AG04450 (cell line): ENCODE data around the gene DTX3. TPM values are rescaled to one million over a fixed set of nuclear protein-coding genes. Genes with fewer than 3 reads are reported as not detected.

Source experiments
- CTCF ChIA-PET: fragments of 300-600, 350-600 bp; formaldehyde crosslinking; extraction: SDS; loops from one replicate; lab custom pipeline; 2022; ENCODE audit warnings: antibody characterized with exemption, inconsistent platforms; lab: Charles Lee
- POLR2A ChIA-PET: fragments of 350-600 bp; formaldehyde crosslinking; extraction: SDS; loops from one replicate; lab custom pipeline; 2021; ENCODE audit warnings: antibody characterized with exemption, inconsistent platforms; lab: Yijun Ruan, JAX
- DNase-seq: peaks from one replicate; pipeline ENCODE4 v3.0.0-alpha.2; 2011; ENCODE audit warnings: low read depth, low spot score
- H3K27ac ChIP-seq: one replicate; pipeline ENCODE4 v1.5.1; 2012; ENCODE audit warnings: low read depth, low read length, control low read depth
- H3K27me3 ChIP-seq: one replicate; pipeline ENCODE4 v1.6.0; 2012; ENCODE audit warnings: low read length; ENCODE audit not compliant: control insufficient read depth, insufficient read depth
- H3K4me3 ChIP-seq: 2 replicates; pipeline ENCODE4 v1.5.1; 2011; ENCODE audit warnings: mild to moderate bottlenecking, low read depth, low read length, control low read depth
- H3K9me3 ChIP-seq: 2 replicates; pipeline ENCODE4 v1.5.1; 2012; ENCODE audit warnings: low read length; ENCODE audit not compliant: control insufficient read depth, insufficient read depth
- polyA plus RNA-seq: library from polyadenylated mRNA; depleted of rRNA; stranded (reverse); fragments of >200 nt; gene quantifications from 2 replicates; pipeline ENCODE4 v1.2.3, GENCODE V29; 2011
- TF ChIP-seq, protein P1 (sequence below): IDR thresholded peaks from 2 replicates; pipeline ENCODE4 v1.5.1; 2011; ENCODE audit warnings: low read depth, low read length, control low read depth, inconsistent platforms

Gene DTX3
- polyA plus RNA-seq, 1 experiment, result 24.8 TPM

DNA sequence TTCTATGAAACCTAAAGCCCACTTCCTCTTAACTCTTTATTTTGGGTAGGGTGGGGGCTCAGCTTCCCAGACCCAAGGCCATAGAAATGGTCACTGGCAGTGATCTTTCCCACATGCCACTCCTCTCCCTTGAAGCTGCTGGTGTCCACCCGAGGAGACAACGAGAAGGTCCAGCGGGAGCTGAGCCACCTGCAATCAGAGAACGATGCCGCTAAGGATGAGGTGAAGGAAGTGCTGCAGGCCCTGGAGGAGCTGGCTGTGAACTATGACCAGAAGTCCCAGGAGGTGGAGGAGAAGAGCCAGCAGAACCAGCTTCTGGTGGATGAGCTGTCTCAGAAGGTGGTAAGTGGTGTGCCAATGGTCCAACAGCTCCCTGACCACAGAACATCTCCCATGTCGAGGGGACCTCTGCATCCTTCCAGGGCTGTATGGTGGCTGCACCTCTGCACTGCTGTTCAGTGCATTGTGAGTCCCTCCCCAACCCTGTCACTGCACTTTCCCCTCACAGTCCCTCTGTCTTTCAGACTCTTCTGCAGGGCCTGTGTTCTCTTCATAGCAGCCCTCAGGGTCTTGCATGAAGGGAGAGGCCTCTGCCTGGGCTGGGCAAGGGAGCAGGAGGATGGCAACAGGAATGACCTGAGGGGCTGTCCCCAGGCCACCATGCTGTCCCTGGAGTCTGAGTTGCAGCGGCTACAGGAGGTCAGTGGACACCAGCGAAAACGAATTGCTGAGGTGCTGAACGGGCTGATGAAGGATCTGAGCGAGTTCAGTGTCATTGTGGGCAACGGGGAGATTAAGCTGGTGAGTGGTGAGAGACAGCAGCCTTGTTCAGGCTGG lies 32.5 kb upstream of the DTX3 start:
- ChIA-PET POLR2A (no interaction called here), CTCF (interaction anchor here (0.7 to 6.5 kb wide), 2 partner anchors 11 to 50 kb away, joined by 5 to 61 read pairs; no protein-coding TSS in a partner anchor)
- no peak overlapping the region for H3K4me3 ChIP-seq
- no peak overlapping the region for H3K27ac ChIP-seq
- TF ChIP-seq, protein P1, sequence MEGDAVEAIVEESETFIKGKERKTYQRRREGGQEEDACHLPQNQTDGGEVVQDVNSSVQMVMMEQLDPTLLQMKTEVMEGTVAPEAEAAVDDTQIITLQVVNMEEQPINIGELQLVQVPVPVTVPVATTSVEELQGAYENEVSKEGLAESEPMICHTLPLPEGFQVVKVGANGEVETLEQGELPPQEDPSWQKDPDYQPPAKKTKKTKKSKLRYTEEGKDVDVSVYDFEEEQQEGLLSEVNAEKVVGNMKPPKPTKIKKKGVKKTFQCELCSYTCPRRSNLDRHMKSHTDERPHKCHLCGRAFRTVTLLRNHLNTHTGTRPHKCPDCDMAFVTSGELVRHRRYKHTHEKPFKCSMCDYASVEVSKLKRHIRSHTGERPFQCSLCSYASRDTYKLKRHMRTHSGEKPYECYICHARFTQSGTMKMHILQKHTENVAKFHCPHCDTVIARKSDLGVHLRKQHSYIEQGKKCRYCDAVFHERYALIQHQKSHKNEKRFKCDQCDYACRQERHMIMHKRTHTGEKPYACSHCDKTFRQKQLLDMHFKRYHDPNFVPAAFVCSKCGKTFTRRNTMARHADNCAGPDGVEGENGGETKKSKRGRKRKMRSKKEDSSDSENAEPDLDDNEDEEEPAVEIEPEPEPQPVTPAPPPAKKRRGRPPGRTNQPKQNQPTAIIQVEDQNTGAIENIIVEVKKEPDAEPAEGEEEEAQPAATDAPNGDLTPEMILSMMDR, result no peak
- no peaks in the 10 kb centered on the region; the same call in 1 of the 2 replicates for H3K9me3 ChIP-seq
- no peak for DNase-seq
- peaks cover 24% of the 10 kb centered on the region for H3K27me3 ChIP-seq

DNA sequence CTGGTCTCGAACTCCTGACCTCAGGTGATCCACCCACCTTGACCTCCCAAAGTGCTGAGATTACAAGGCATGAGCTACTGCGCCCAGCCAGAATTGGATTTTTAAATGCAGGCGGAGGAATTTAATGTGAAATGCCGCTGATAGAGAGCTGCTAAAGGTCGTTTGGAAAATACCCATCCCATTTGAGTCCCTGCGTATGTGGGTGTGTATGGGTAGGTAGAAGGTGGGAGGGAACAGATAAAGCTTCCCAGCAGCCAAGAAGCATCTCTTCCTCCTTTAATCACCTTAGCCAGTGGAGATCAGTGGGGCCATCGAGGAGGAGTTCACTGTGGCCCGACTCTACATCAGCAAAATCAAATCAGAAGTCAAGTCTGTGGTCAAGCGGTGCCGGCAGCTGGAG lies 29.8 kb upstream of the DTX3 start:
- no peak overlapping the region for H3K4me3 ChIP-seq
- CTCF ChIA-PET, result interaction anchor here (1.2 to 6.5 kb wide), 3 partner anchors 8 to 58 kb away, joined by 3 to 61 read pairs (median 3); partner anchors contain the start of gene B4GALNT1
- H3K27me3 ChIP-seq, result peaks cover 22% of the 10 kb centered on the region
- H3K9me3 ChIP-seq, result no peaks in the 10 kb centered on the region; the same call in 1 of the 2 replicates
- H3K27ac ChIP-seq, result no peak overlapping the region
- TF ChIP-seq, protein P1, result no peak
- no peak for DNase-seq
- POLR2A ChIA-PET, result no interaction called here

DNA sequence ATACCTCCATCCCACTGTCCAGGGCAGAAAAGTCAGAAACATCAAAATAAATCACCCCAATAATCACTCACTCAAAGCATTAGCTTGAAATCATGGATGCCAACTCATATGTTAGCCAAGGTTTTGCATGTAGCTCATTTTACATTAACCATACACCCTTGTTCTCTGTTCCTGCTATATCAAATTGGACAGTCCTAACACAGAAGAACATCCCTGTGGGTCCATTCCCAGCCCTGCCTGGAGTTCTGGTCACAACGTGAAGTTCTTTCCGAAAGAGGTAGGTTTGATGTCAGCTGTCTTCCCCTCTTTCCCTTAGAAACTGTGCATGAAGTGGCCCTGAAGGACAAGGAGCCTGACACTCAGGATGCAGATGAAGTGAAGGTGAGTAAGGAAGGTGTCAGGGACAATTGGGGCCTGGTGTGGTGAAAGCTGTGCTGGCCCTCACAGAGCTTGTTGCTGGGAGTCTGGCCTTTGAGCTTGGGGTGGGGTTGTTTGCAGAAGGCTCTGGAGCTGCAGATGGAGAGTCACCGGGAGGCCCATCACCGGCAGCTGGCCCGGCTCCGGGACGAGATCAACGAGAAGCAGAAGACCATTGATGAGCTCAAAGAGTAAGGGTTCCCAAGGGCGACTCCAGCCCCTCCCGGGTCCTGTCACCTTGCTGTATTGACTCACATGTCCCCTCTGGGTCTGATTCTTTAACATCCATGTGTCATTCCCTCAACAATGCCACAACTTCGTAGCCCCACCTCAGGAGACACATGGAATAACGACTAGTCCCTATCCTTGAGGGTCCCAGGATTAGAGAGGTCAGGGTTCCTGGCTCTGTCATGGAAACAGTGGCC lies 28.6 kb upstream of the DTX3 start:
- Histone ChIP-seq H3K9me3 (no peaks in the 10 kb centered on the region), H3K27me3 (peaks cover 27% of the 10 kb centered on the region), H3K4me3 (no peak overlapping the region), H3K27ac (no peak overlapping the region)
- no peak for DNase-seq
- POLR2A ChIA-PET, result interaction anchor here (0.6 kb wide), 1 partner anchor 12 kb away, joined by 4 read pairs; no protein-coding TSS in a partner anchor
- TF ChIP-seq, protein P1, result no peak
- CTCF ChIA-PET, result interaction anchor here (1.2 to 6.5 kb wide), 3 partner anchors 7 to 57 kb away, joined by 3 to 61 read pairs (median 3); partner anchors contain the start of gene B4GALNT1

DNA sequence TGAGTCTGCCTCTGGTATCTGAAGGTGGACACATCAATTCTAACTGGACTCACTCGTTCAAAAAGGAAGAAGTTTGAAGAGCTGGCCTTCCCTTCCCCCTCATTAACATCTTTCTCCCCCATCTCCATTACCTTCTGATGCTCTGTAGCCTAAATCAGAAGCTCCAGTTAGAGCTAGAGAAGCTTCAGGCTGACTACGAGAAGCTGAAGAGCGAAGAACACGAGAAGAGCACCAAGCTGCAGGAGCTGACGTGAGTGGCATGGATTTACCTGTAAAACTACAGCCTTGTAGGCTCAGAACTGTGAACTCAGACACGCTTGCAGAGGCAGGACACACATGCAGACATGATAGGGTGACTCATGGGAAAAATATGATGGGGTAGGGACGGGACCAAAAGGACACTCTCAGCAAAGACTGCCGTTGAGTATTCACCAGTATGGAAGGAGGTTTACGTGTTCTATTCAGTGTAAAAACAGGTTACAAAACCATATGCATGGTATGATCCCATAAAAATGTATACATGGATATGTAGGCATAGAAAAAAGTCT lies 27.9 kb upstream of the DTX3 start:
- TF ChIP-seq, protein P1, result no peak
- CTCF ChIA-PET, result interaction anchor here (6.5 kb wide), 1 partner anchor 6 kb away, joined by 61 read pairs; no protein-coding TSS in a partner anchor
- Histone ChIP-seq H3K9me3 (no peaks in the 10 kb centered on the region), H3K4me3 (no peak overlapping the region), H3K27me3 (peaks cover 21% of the 10 kb centered on the region), H3K27ac (no peak overlapping the region)
- no peak for DNase-seq
- POLR2A ChIA-PET, result no interaction called here
